GM10266 (cell line): ENCODE data around the gene CCDC28A.

Experiments used
- DNase-seq: peaks from one replicate; pipeline ENCODE4 v3.0.0; 2012; ENCODE audit errors: extremely low spot score
- TF ChIP-seq, protein P1 (sequence below): IDR thresholded peaks from 2 replicates; pipeline ENCODE4 v1.5.1; 2012; ENCODE audit warnings: mild to moderate bottlenecking, low read depth; ENCODE audit not compliant: control insufficient read depth, insufficient read depth; ENCODE audit errors: missing control alignments

CCDC28A gene

DNA sequence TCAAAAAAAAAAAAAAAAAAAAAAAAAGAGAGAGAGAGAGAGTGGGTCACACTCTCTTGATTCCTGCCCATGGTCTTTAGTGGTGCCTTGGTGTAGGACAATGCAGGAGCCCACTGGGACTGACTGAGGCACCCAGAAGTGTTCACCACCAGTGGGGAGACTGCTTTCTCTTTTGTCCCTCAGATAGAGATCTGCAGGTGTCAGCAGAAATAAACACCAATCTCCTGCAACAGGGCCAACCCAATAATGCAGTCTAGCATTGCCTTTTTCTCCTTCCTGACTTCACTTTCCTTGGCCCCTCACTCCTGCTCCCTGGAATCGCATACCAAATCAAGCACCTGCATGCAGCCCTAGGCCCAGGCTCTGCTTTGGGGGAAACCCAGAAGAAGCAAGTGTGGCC lies 39.0 kb upstream of the CCDC28A start:
- DNase-seq, result no peak
- TF ChIP-seq, protein P1, sequence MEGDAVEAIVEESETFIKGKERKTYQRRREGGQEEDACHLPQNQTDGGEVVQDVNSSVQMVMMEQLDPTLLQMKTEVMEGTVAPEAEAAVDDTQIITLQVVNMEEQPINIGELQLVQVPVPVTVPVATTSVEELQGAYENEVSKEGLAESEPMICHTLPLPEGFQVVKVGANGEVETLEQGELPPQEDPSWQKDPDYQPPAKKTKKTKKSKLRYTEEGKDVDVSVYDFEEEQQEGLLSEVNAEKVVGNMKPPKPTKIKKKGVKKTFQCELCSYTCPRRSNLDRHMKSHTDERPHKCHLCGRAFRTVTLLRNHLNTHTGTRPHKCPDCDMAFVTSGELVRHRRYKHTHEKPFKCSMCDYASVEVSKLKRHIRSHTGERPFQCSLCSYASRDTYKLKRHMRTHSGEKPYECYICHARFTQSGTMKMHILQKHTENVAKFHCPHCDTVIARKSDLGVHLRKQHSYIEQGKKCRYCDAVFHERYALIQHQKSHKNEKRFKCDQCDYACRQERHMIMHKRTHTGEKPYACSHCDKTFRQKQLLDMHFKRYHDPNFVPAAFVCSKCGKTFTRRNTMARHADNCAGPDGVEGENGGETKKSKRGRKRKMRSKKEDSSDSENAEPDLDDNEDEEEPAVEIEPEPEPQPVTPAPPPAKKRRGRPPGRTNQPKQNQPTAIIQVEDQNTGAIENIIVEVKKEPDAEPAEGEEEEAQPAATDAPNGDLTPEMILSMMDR, result no peak

DNA sequence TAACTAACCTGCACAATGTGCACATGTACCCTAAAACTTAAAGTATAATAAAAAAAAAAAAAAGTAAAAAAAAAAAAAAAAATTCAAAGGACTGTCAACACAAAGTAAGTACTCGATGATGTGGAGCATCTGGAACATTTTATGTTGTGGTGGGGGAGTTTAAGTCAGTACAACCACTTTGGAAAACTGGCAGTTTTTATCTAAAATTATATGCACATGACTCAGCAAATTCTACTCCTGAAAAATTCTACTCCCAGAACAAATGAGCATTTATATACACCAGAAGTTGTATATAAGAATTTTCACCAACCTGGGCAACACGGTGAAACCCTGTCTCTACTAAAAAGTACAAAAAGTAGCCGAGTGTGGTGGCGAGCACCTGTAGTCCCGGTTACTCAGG lies 36.9 kb upstream of the CCDC28A start:
- DNase-seq, result no peak
- TF ChIP-seq, protein P1, result no peak

DNA sequence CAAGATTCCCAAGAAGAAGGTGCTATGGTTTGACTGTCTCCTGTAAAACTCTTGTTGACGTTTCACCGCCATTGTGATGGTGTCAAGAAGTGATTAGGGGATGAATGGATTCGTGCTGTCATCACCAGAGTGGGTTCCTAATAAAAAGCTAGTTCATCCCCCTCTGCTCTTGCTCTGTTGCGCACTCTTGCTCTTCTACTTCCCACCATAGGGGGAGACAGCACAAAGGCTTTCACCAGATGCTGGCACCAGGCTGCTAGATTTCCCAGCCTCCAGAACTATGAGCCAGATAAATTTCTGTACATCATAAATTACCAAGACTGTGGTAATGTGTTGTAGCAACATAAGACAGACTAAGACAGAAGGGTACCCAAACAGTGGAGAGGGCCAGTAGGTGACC lies 21.6 kb upstream of the CCDC28A start:
- TF ChIP-seq, protein P1, result no peak
- no peak for DNase-seq

DNA sequence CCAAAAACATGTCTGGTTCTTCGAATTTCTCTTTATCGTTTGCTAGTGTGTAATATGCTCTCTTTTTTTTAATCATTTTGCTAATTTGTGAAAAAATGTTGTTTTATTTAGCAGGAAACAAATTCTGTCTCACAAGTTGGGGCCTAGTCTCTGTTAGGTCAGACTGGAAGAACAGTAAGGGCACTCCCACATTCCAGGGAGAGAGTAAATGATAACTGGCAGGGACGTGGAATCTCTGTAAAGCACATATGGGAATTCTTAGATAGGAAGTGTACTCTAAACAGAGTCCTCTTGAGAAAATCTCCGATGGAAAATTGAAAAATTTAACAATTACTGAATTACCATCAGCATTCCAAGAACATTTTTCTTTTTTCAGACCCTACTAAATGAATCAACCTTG lies 16.4 kb upstream of the CCDC28A start:
- no peak for DNase-seq
- TF ChIP-seq, protein P1, result no peak

DNA sequence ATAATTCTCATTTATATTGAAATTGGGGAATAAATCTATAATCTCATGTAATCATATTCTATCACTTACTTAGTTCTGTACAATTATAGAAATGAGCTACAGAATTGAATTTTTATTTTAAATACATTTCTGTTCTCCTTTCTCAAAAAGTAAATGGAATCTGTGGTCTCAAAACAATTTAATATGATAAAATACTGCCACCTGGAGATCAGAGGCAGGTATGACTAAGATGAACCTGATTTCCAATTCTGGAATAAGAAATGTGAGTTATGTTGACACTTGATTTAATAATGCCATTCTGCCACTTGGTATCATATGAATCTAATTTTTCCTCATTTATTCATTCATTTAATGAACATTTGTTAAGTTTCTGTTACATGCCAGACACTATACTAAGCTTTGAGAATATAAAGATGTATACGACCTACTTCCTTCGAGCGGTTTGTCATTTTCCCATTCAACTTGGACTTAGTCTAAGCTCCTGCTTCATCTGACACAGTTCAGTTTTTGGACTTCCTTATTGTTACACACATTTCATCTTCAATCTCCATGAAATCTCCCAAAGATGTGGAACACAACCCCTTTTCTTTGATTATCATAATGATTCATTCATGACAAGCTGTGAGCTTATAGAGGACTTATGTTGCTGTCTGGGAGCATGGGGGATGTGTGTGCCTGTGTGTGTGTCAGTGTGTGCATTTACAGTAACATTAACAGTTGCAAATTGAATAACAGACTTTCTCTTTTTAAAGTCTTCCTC lies 7.5 kb upstream of the CCDC28A start:
- DNase-seq, result peak; percentile 17
- TF ChIP-seq, protein P1, result peak; percentile 62

DNA sequence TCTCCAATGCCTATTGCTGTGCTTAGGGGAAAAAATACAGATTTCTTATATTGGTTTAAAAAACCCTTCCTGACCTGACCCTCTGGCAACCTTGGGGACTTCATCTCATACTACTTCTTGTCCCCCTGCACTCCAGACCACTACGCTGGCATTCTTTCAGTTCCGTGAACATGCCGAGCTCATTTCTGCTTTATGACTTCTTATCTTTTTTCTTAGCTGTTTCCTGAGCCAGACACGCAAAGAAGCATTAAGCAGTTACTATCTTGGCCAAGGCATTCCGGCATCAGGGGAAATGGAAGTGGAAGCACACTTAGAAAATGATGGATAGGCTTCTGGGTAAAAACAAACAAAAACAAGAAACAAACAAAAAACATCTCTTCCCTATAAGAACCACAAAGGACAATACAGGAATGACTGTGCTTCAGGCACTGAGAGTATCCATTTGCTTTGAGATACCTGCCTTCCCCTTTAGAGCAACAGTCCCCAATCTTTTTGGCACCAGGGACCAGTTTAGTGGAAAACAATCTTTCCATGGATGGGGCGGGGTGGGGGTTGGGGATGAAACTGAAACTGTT lies 4.4 kb upstream of the CCDC28A start:
- no peak for DNase-seq
- TF ChIP-seq, protein P1, result no peak

DNA sequence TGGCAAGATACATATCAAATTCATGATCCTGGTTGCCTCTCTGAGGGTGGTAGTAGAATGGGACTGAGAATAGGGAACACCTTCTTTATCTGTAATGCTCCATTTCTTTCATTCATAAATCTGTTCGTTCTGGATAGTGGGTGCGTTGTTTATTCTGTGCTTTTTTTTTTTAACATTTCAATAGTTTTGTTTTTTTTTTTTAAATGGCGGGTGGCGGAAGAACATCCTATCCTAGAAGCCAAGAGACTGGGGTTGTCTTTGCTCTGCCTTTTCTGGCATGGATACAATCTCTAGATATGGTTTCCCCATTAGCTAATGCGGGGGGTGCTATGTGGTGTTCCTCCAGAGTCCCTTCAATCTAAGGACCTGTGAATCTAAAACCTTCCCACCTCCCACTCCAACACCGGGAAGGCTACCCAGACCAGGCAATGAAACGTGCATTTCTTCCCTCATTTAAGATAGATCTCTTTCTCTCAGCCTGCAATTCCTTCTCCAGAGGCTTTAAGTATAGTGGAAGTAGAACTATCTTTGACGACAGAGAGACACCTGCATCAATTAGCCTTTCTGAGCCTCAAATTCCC lies 883 bp upstream of the CCDC28A start:
- TF ChIP-seq, protein P1, result no peak
- DNase-seq, result no peak
